ENCODE measurements around the gene STRIT1.
"Not testable (repeated sequence)": the region's sequence is repeated elsewhere in the genome, so short reads cannot be mapped to it uniquely, and the experiment has no call there.

The STRIT1 gene

GRCh38 chr3:155270485-155271342 is 22.8 kb downstream of the STRIT1 start:
- peak; percentile 59 for DNase-seq (ENCODE audit: low read depth, low spot score)

- DNase-seq (ENCODE audit: low read depth, low spot score), result no peak
Measured at GRCh38 chr3:155270063-155270462, 23.4 kb downstream of the STRIT1 start.

GRCh38 chr3:155262855-155263254 is 30.6 kb downstream of the STRIT1 start:
- not testable (repeated sequence) for DNase-seq (ENCODE audit: low read depth, low spot score)

GRCh38 chr3:155262295-155262694 is 31.2 kb downstream of the STRIT1 start:
- no peak for DNase-seq (ENCODE audit: low read depth, low spot score)

GRCh38 chr3:155254445-155254844 is 39.0 kb downstream of the STRIT1 start:
- no peak for DNase-seq (ENCODE audit: low read depth, low spot score)

GRCh38 chr3:155252535-155252934 is 40.9 kb downstream of the STRIT1 start:
- DNase-seq (ENCODE audit: low read depth, low spot score), result no peak

GRCh38 chr3:155252021-155252420 is 41.5 kb downstream of the STRIT1 start:
- DNase-seq (ENCODE audit: low read depth, low spot score), result no peak

GRCh38 chr3:155248531-155249187 is 44.8 kb downstream of the STRIT1 start:
- DNase-seq (ENCODE audit: low read depth, low spot score), result no peak

- no peak for DNase-seq (ENCODE audit: low read depth, low spot score)
Measured at GRCh38 chr3:155244699-155245098, 48.8 kb downstream of the STRIT1 start.

- peak; percentile 23 for DNase-seq (ENCODE audit: low read depth, low spot score)
Measured at GRCh38 chr3:155244216-155244615, 49.3 kb downstream of the STRIT1 start.

- no peak for DNase-seq (ENCODE audit: low read depth, low spot score)
Measured at GRCh38 chr3:155243512-155243921, 50.0 kb downstream of the STRIT1 start.

GRCh38 chr3:155242342-155242741 is 51.1 kb downstream of the STRIT1 start:
- DNase-seq (ENCODE audit: low read depth, low spot score), result no peak

- DNase-seq (ENCODE audit: low read depth, low spot score), result no peak
Measured at GRCh38 chr3:155241579-155241978, 51.9 kb downstream of the STRIT1 start.

Measured in smooth muscle cell of the brain vasculature (primary cell).